Liver (tissue), 3 donors: ENCODE results near the gene TRIM3.

Experiments used
- CTCF ChIP-seq: fragments of 150-350 bp; IDR thresholded peaks from 2 replicates; pipeline ENCODE4 v1.5.1; 2017; ENCODE audit warnings: improper control_type of control experiment, low read depth, low read length; ENCODE audit not compliant: missing input control
- NR2F2 ChIP-seq: IDR thresholded peaks from 2 replicates; pipeline ENCODE4 v1.6.1; 2016; ENCODE audit warnings: antibody characterized with exemption
- TF ChIP-seq, protein P1 (sequence below): IDR thresholded peaks from 2 replicates; pipeline ENCODE4 v1.6.1; 2016; ENCODE audit warnings: antibody characterized with exemption
- donor health status: healthy.
- donor health status: healthy.

DNA sequence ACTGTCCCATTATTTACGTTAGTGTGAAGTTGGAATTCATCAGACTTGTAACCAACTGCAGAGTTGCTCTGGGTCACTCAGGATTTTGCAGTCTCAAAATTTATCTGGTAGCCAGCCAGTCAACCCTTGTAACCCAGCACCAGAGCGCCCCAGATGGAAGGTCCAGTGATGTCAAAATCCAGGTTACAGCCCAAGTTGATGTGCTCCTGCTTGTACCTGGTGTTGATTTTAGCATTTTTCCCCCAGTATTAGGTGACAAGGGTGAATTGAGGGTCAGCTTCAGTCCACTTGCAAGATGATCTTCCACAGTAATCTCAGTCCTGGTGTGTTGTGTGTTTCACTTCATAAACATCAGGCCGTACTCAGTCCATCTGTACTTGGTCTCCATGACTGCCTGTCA is 15.1 kb upstream of the TRIM3 start:
- TF ChIP-seq CTCF: no peak
- TF ChIP-seq, protein P1, sequence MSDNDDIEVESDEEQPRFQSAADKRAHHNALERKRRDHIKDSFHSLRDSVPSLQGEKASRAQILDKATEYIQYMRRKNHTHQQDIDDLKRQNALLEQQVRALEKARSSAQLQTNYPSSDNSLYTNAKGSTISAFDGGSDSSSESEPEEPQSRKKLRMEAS: no peak
- no peak for TF ChIP-seq NR2F2
